Mesodermal cell (in vitro differentiated cells): ENCODE data around the gene GJD3.

Source experiments
- H3K27ac ChIP-seq: 2 replicates; pipeline ENCODE4 v1.7.0; 2013; ENCODE audit warnings: mild to moderate bottlenecking, low read depth, low read length, moderate library complexity; ENCODE audit not compliant: severe bottlenecking
- H3K36me3 ChIP-seq: 2 replicates; pipeline ENCODE4 v1.7.1; 2013; ENCODE audit warnings: mild to moderate bottlenecking, low read length, moderate library complexity; ENCODE audit not compliant: control insufficient read depth, insufficient read depth
- H3K4me1 ChIP-seq: one replicate; pipeline ENCODE4 v1.7.1; 2013; ENCODE audit warnings: mild to moderate bottlenecking, low read length; ENCODE audit not compliant: insufficient read depth, control insufficient read depth, poor library complexity, severe bottlenecking
- H3K4me3 ChIP-seq: 2 replicates; pipeline ENCODE4 v1.7.0; 2013; ENCODE audit warnings: low read length, control low read depth, mild to moderate bottlenecking; ENCODE audit not compliant: insufficient read depth, poor library complexity, severe bottlenecking; ENCODE audit errors: extremely low read depth
- H3K9me3 ChIP-seq: 2 replicates; pipeline ENCODE4 v1.7.1; 2013; ENCODE audit warnings: mild to moderate bottlenecking, low read length, moderate library complexity; ENCODE audit not compliant: control insufficient read depth
- WGBS, 2 experiments: methylation state at CpG; one replicate each; pipeline ENCODE4 v1.1.5; 2013; ENCODE audit warnings: missing lambda C conversion rate in 2 of 2; ENCODE audit not compliant: insufficient coverage in 2 of 2; 5-methylcytosine and 5-hydroxymethylcytosine counted together

Gene GJD3

DNA sequence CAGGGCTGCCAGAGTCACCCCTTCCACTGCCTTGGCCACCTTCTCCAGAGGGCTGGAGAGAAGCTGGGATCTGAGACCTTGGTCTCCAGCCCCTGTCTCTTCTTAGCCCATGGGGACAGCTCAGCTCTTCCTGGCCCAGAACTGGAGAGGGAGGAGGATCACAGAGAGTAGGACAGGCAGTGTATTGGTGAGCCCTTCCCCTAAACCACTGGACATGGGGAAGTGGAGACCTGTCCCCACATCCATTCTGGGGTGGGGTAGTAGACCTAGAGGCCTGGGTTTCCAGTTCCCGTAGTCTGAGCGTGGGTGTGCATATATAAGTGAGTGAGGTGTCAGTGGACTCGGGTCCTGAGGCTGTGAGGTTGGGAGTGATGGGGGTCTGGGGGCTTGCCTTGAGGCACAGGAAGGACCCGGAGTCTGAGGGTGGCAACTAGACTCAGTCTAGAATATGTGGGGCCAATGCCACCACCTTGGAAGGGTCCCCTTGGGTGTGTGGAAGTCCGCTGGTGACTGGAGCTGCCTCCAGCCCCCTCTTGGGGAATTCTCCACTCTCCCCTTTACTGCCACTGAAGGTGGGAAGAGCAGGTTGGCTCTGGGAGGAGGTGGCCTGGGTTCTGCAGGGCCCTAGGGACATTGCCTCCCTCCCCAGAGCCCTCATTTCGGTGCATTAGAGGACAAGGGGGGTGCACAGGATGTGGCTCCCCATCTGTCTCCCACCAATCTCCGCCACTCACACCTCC lies 19.9 kb downstream of the GJD3 start:
- Histone ChIP-seq H3K9me3 (no peaks in the 10 kb centered on the region), H3K27ac (peak overlapping the region; percentile 93), H3K36me3 (peaks cover 17% of the 10 kb centered on the region), H3K4me1 (peaks cover 50% of the 10 kb centered on the region), H3K4me3 (peak overlapping the region; percentile 80)
- WGBS, 2 experiments, result 60 to 69% methylated on average over 2 to 4 of the region's 7 CpGs

DNA sequence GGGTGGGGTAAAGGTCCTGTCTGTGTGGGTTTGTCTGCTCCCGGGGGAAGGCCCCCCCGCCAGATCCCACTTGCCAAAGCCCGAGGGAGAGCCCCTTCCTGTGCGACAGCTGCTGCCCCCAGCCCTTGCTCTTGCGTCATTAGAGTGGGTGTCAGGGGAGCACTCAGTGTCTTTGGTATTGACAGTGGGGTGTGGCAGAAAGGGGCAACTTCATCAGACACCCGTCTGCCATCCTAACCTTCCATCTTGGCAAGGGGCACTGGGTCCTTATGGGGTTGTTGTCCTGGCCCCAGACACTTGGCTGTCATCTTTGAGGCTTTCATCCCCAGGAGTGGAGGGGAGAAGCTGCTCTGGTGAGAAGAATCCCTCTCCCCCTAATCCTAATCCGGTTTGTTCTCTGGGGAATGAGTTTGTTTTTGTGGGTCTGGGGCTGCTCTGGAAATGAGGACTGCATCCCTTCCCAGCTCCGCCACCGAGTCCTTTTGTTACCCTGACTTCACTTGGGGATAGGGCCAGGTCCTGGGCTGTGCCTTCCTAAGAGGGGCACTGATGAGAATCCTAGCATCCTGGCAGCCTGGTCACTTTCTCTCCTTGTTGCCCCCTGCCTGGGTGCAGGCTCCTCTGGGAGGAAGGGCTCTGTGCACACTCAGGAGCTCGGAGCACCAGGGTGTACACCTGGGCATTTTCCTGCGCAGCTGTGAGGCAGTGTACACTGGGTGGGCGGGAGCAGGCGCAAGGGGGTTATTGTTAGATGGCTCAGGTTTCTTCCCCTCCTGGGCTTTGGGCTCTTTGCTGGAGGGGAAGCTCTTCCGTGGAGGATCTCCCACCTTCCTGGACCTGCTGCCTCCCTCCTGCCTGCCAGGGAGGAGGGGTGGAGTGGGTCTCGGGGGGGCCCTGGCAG lies 21.1 kb downstream of the GJD3 start:
- H3K36me3 ChIP-seq, result peaks cover 8% of the 10 kb centered on the region
- H3K27ac ChIP-seq, result peak overlapping the region; percentile 93
- WGBS, 2 experiments, result 28 to 29% methylated on average over 5 to 6 of the region's 15 CpGs
- peaks cover 39% of the 10 kb centered on the region for H3K4me1 ChIP-seq
- no peaks in the 10 kb centered on the region for H3K9me3 ChIP-seq
- H3K4me3 ChIP-seq, result peak overlapping the region; percentile 80

GRCh38 chr17:40342504-40343218 lies 21.9 kb downstream of the GJD3 start:
- peaks cover 31% of the 10 kb centered on the region for H3K4me1 ChIP-seq
- WGBS, 2 experiments, result 1 to 4% methylated on average over 20 to 22 of the region's 38 CpGs
- peak overlapping the region; percentile 80 for H3K4me3 ChIP-seq
- peak overlapping the region; percentile 94 for H3K27ac ChIP-seq
- H3K9me3 ChIP-seq, result no peaks in the 10 kb centered on the region
- H3K36me3 ChIP-seq, result peaks cover 9% of the 10 kb centered on the region

- H3K36me3 ChIP-seq, result peaks cover 9% of the 10 kb centered on the region
- H3K4me3 ChIP-seq, result peak overlapping the region; percentile 80
- H3K4me1 ChIP-seq, result peaks cover 24% of the 10 kb centered on the region
- peak overlapping the region; percentile 94 for H3K27ac ChIP-seq
- H3K9me3 ChIP-seq, result no peaks in the 10 kb centered on the region
- 0% methylated on average over 20 to 31 of the region's 55 CpGs for WGBS, 2 experiments
Observed at GRCh38 chr17:40341808-40342503, 22.6 kb downstream of the GJD3 start.

- Histone ChIP-seq H3K9me3 (no peaks in the 10 kb centered on the region), H3K27ac (peak overlapping the region; percentile 94), H3K4me1 (peaks cover 16% of the 10 kb centered on the region), H3K4me3 (peak overlapping the region; percentile 80), H3K36me3 (peaks cover 9% of the 10 kb centered on the region)
- 0 to 2% methylated on average over 28 to 36 of the region's 55 CpGs for WGBS, 2 experiments
Observed at GRCh38 chr17:40340880-40341807, 23.4 kb downstream of the GJD3 start.

- H3K36me3 ChIP-seq, result peaks cover 9% of the 10 kb centered on the region
- H3K27ac ChIP-seq, result no peak overlapping the region
- H3K4me3 ChIP-seq, result no peak overlapping the region
- H3K4me1 ChIP-seq, result peaks cover 12% of the 10 kb centered on the region
- WGBS, 2 experiments, result no CpG with 5 or more reads among the region's 1 CpG
- H3K9me3 ChIP-seq, result no peaks in the 10 kb centered on the region
Observed at GRCh38 chr17:40340327-40340726, 24.2 kb downstream of the GJD3 start.

- no peak overlapping the region for H3K4me3 ChIP-seq
- H3K4me1 ChIP-seq, result peaks cover 11% of the 10 kb centered on the region
- H3K9me3 ChIP-seq, result no peaks in the 10 kb centered on the region
- no peak overlapping the region for H3K27ac ChIP-seq
- 85 to 90% methylated on average over 8 to 10 of the region's 13 CpGs for WGBS, 2 experiments
- peaks cover 9% of the 10 kb centered on the region for H3K36me3 ChIP-seq
Observed at GRCh38 chr17:40338941-40339649, 25.4 kb downstream of the GJD3 start.

DNA sequence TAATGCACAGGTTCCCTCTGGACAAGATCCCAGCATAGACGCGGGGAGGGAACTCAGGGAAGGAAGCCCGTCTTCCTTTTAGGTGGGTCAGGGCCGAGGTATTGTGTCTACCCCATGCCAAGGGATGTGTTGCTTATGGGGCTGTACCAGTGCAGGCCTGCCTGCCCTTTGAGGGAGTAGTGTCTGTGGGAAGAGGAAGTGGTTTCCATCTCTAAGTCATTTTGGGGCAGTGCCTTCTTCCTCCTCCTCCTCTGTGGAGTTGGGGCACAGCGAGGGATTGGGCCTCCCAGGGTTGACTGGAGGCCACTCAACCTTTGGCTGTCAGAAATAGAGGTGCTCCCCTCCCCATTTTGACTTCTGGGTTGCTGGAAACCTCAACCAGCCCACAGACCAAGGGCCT lies 26.5 kb downstream of the GJD3 start:
- H3K4me3 ChIP-seq, result no peak overlapping the region
- peaks cover 9% of the 10 kb centered on the region for H3K36me3 ChIP-seq
- WGBS, 2 experiments, result 94 to 100% methylated on average over 4 of the region's 5 CpGs
- peaks cover 8% of the 10 kb centered on the region for H3K4me1 ChIP-seq
- H3K9me3 ChIP-seq, result no peaks in the 10 kb centered on the region
- no peak overlapping the region for H3K27ac ChIP-seq

DNA sequence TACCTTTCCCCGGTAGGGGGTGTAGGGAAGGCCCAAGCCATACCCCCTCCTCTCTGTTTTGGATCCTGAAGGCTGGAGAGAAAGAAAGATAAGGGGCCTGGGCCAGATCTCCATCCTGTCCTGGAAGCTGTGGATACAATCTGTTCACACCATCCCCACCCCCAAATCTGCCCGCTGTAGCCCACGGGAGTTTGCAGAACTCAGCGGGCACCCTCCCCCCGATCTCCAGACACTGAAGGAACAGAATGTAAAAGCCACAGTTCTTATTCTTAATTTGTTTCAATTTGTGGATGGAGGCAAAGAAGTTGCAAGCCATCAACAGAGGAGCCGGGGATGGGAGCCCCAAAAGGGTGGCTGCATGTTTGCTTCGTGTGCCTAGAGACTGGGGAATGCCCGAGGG lies 27.2 kb downstream of the GJD3 start:
- WGBS, 2 experiments, result 82 to 93% methylated on average over 4 to 7 of the region's 8 CpGs
- Histone ChIP-seq H3K27ac (no peak overlapping the region), H3K4me1 (peaks cover 8% of the 10 kb centered on the region), H3K36me3 (peaks cover 10% of the 10 kb centered on the region), H3K9me3 (no peaks in the 10 kb centered on the region), H3K4me3 (no peak overlapping the region)
